HL-60 (cell line): ENCODE results near the gene DTX2.
"Not testable (repeated sequence)": the region's sequence is repeated elsewhere in the genome, so short reads cannot be mapped to it uniquely, and the experiment has no call there.

ENCODE experiments used
- DNase-seq, 2 experiments: peaks; one replicate each; pipeline ENCODE4 v3.0.0-alpha.2; 2010 to 2020; ENCODE audit warnings: low read depth in 1 of 2, low spot score in 1 of 2
- H3K27ac ChIP-seq: fragments of 250-450 bp; sonication (Bioruptor Pico); replicated peaks from 2 replicates; pipeline ENCODE4 v1.5.1; 2020; ENCODE audit warnings: mild to moderate bottlenecking, moderate library complexity
- H3K27me3 ChIP-seq: fragments of 250-450 bp; sonication (Bioruptor Pico); 2 replicates; pipeline ENCODE4 v1.5.1; 2021; ENCODE audit warnings: mild to moderate bottlenecking, moderate library complexity; ENCODE audit not compliant: insufficient read depth, poor library complexity, severe bottlenecking
- H3K4me3 ChIP-seq: replicated peaks from 2 replicates; pipeline ENCODE4 v1.5.1; 2011; ENCODE audit warnings: mild to moderate bottlenecking, control low read depth, low read length; ENCODE audit not compliant: insufficient read depth

The DTX2 gene

GRCh38 chr7:76480403-76481253 lies 19.1 kb downstream of the DTX2 start:
- DNase-seq, H3K4me3 ChIP-seq, H3K27me3 ChIP-seq: not testable (repeated sequence)

GRCh38 chr7:76482660-76483059 lies 21.2 kb downstream of the DTX2 start:
- H3K27ac ChIP-seq, H3K4me3 ChIP-seq, H3K27me3 ChIP-seq: not testable (repeated sequence)

More at GRCh38 chr7:76480403-76481253, 19.1 kb downstream of the DTX2 start:
- H3K27ac ChIP-seq = not testable (repeated sequence)

GRCh38 chr7:76483081-76483480 lies 21.6 kb downstream of the DTX2 start:
- H3K4me3 ChIP-seq, H3K27me3 ChIP-seq, H3K27ac ChIP-seq, DNase-seq: not testable (repeated sequence)

More at GRCh38 chr7:76482660-76483059, 21.2 kb downstream of the DTX2 start:
- not testable (repeated sequence) for DNase-seq

- H3K27ac ChIP-seq, H3K27me3 ChIP-seq, H3K4me3 ChIP-seq, DNase-seq: not testable (repeated sequence)
These were observed 22.9 kb downstream of the DTX2 start for GRCh38 chr7:76484456-76484855.

GRCh38 chr7:76485822-76486610 lies 24.5 kb downstream of the DTX2 start:
- not testable (repeated sequence) for H3K27ac ChIP-seq

GRCh38 chr7:76486618-76487017 lies 25.1 kb downstream of the DTX2 start:
- 0 out of 2 replicates have a peak overlapping the region, but pooled peaks have one; percentile 37 for H3K27ac ChIP-seq
- H3K4me3 ChIP-seq, H3K27me3 ChIP-seq: not testable (repeated sequence)
- peak in 1 of 2 experiments; percentile 64 for DNase-seq

More at GRCh38 chr7:76485822-76486610, 24.5 kb downstream of the DTX2 start:
- not testable (repeated sequence) for H3K27me3 ChIP-seq, DNase-seq, H3K4me3 ChIP-seq

- H3K4me3 ChIP-seq, H3K27ac ChIP-seq, H3K27me3 ChIP-seq: not testable (repeated sequence)
- DNase-seq = peak in 1 of 2 experiments; percentile 72
These were observed 26.5 kb downstream of the DTX2 start for GRCh38 chr7:76487969-76488368.

GRCh38 chr7:76492139-76492538 lies 30.6 kb downstream of the DTX2 start:
- H3K27me3 ChIP-seq, H3K4me3 ChIP-seq, H3K27ac ChIP-seq, DNase-seq: not testable (repeated sequence)

GRCh38 chr7:76495717-76496116 lies 34.2 kb downstream of the DTX2 start:
- not testable (repeated sequence) for H3K4me3 ChIP-seq, DNase-seq, H3K27me3 ChIP-seq, H3K27ac ChIP-seq

- not testable (repeated sequence) for H3K4me3 ChIP-seq, H3K27ac ChIP-seq, DNase-seq, H3K27me3 ChIP-seq
These were observed 36.5 kb downstream of the DTX2 start for GRCh38 chr7:76497918-76498582.

- not testable (repeated sequence) for H3K27me3 ChIP-seq, H3K27ac ChIP-seq, DNase-seq, H3K4me3 ChIP-seq
These were observed 37.2 kb downstream of the DTX2 start for GRCh38 chr7:76498583-76499200.

GRCh38 chr7:76499201-76499923 lies 37.9 kb downstream of the DTX2 start:
- H3K27ac ChIP-seq, H3K27me3 ChIP-seq, H3K4me3 ChIP-seq, DNase-seq: not testable (repeated sequence)

- not testable (repeated sequence) for H3K4me3 ChIP-seq, H3K27ac ChIP-seq, H3K27me3 ChIP-seq
- peak in 1 of 2 experiments; percentile 41 for DNase-seq
These were observed 38.4 kb downstream of the DTX2 start for GRCh38 chr7:76499924-76500241.

- H3K27me3 ChIP-seq, H3K4me3 ChIP-seq, DNase-seq, H3K27ac ChIP-seq: not testable (repeated sequence)
These were observed 40.7 kb downstream of the DTX2 start for GRCh38 chr7:76502224-76502623.
